ENCODE measurements around the gene ALKBH3.

Gene ALKBH3

DNA sequence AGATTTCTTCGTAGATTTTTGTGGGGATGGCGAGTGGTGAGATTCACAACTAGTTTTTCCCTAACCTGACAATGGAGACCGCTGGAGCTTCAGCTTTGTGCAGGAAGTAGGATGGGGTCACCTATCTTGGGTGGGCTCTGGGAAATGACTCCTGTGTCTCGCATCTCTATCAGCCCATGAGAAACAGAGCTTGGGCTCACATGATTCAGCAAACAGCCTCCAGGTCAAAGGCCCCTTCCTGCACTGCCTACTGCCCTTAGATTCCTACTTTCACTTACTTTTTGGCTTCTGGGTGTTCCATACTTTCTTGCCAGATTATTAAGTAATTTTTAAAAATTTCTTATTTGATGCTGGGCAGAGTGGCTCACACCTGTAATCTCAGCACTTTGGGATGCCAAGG, 88.1 kb downstream of the ALKBH3 start:
- no peak for DNase-seq

DNA sequence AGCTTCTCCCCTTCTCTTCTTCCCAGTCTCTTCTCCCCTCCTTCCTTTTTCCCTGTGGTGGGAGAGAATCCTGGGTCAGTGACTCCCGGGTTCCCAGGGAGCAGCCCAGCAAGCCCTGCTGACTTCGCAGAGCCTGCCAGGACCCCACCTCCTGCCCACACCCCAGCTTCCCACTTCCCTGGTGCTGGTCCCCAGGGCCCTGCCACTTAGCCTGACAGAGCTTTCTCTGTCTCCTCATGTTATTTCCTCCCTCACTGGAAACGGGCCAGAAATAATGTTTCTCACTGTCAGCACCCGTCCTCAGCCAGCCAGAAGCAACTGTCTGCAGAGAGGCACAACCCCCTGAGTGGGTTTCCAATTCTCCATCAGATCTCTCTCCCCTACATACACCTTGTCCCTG, 88.9 kb downstream of the ALKBH3 start:
- DNase-seq, result no peak

Measured in activated CD4-positive, CD25-positive, alpha-beta regulatory T cell (primary cell).